Measurements from ENCODE around the gene VIM.

The VIM gene

GRCh38 chr10:17209881-17210280 lies 18.2 kb upstream of the VIM start:
- Histone ChIP-seq H3K27me3 (ENCODE audit: control insufficient read depth in 1 of 2, insufficient read depth in 2 of 2, low read length in 2 of 2) (no peaks in the 10 kb centered on the region), H3K9me3 (ENCODE audit: control insufficient read depth in 2 of 2, low read length in 2 of 2) (no peaks in the 10 kb centered on the region), H3K4me1 (ENCODE audit: control insufficient read depth, insufficient read depth, low read length) (no peaks in the 10 kb centered on the region), H3K9ac (ENCODE audit: low read length in 2 of 2) (no peak overlapping the region), H3K4me3 (ENCODE audit: low read length in 2 of 2) (no peak overlapping the region), H3K27ac (ENCODE audit: low read length) (no peak overlapping the region), H3K36me3 (ENCODE audit: control insufficient read depth in 2 of 2, insufficient read depth in 2 of 2, low read length in 2 of 2) (no peaks in the 10 kb centered on the region)

- no peaks in the 10 kb centered on the region for H3K36me3 ChIP-seq (ENCODE audit: control insufficient read depth in 2 of 2, insufficient read depth in 2 of 2, low read length in 2 of 2)
- no peak overlapping the region for H3K4me3 ChIP-seq (ENCODE audit: low read length in 2 of 2)
- no peak overlapping the region for H3K9ac ChIP-seq (ENCODE audit: low read length in 2 of 2)
- H3K27me3 ChIP-seq (ENCODE audit: control insufficient read depth in 1 of 2, insufficient read depth in 2 of 2, low read length in 2 of 2): no peaks in the 10 kb centered on the region
- no peaks in the 10 kb centered on the region for H3K4me1 ChIP-seq (ENCODE audit: control insufficient read depth, insufficient read depth, low read length)
- H3K9me3 ChIP-seq (ENCODE audit: control insufficient read depth in 2 of 2, low read length in 2 of 2): no peaks in the 10 kb centered on the region
- H3K27ac ChIP-seq (ENCODE audit: low read length): no peak overlapping the region
Observed at GRCh38 chr10:17210361-17210760, 17.7 kb upstream of the VIM start.

- H3K9ac ChIP-seq (ENCODE audit: low read length in 2 of 2): no peak overlapping the region
- H3K27me3 ChIP-seq (ENCODE audit: control insufficient read depth in 1 of 2, insufficient read depth in 2 of 2, low read length in 2 of 2): no peaks in the 10 kb centered on the region
- no peak overlapping the region for H3K4me3 ChIP-seq (ENCODE audit: low read length in 2 of 2)
- H3K27ac ChIP-seq (ENCODE audit: low read length): no peak overlapping the region
- no peaks in the 10 kb centered on the region for H3K9me3 ChIP-seq (ENCODE audit: control insufficient read depth in 2 of 2, low read length in 2 of 2)
- H3K4me1 ChIP-seq (ENCODE audit: control insufficient read depth, insufficient read depth, low read length): no peaks in the 10 kb centered on the region
- no peaks in the 10 kb centered on the region for H3K36me3 ChIP-seq (ENCODE audit: control insufficient read depth in 2 of 2, insufficient read depth in 2 of 2, low read length in 2 of 2)
Observed at GRCh38 chr10:17212802-17213221, 15.2 kb upstream of the VIM start.

GRCh38 chr10:17213646-17214349 lies 14.2 kb upstream of the VIM start:
- H3K9me3 ChIP-seq (ENCODE audit: control insufficient read depth in 2 of 2, low read length in 2 of 2): no peaks in the 10 kb centered on the region
- no peaks in the 10 kb centered on the region for H3K4me1 ChIP-seq (ENCODE audit: control insufficient read depth, insufficient read depth, low read length)
- H3K27ac ChIP-seq (ENCODE audit: low read length): no peak overlapping the region
- no peaks in the 10 kb centered on the region for H3K27me3 ChIP-seq (ENCODE audit: control insufficient read depth in 1 of 2, insufficient read depth in 2 of 2, low read length in 2 of 2)
- H3K9ac ChIP-seq (ENCODE audit: low read length in 2 of 2): no peak overlapping the region
- no peaks in the 10 kb centered on the region for H3K36me3 ChIP-seq (ENCODE audit: control insufficient read depth in 2 of 2, insufficient read depth in 2 of 2, low read length in 2 of 2)
- no peak overlapping the region for H3K4me3 ChIP-seq (ENCODE audit: low read length in 2 of 2)

GRCh38 chr10:17214526-17214925 lies 13.5 kb upstream of the VIM start:
- Histone ChIP-seq H3K27me3 (ENCODE audit: control insufficient read depth in 1 of 2, insufficient read depth in 2 of 2, low read length in 2 of 2) (no peaks in the 10 kb centered on the region), H3K36me3 (ENCODE audit: control insufficient read depth in 2 of 2, insufficient read depth in 2 of 2, low read length in 2 of 2) (no peaks in the 10 kb centered on the region), H3K4me1 (ENCODE audit: control insufficient read depth, insufficient read depth, low read length) (no peaks in the 10 kb centered on the region), H3K27ac (ENCODE audit: low read length) (no peak overlapping the region), H3K9ac (ENCODE audit: low read length in 2 of 2) (no peak overlapping the region), H3K4me3 (ENCODE audit: low read length in 2 of 2) (no peak overlapping the region), H3K9me3 (ENCODE audit: control insufficient read depth in 2 of 2, low read length in 2 of 2) (no peaks in the 10 kb centered on the region)

DNA sequence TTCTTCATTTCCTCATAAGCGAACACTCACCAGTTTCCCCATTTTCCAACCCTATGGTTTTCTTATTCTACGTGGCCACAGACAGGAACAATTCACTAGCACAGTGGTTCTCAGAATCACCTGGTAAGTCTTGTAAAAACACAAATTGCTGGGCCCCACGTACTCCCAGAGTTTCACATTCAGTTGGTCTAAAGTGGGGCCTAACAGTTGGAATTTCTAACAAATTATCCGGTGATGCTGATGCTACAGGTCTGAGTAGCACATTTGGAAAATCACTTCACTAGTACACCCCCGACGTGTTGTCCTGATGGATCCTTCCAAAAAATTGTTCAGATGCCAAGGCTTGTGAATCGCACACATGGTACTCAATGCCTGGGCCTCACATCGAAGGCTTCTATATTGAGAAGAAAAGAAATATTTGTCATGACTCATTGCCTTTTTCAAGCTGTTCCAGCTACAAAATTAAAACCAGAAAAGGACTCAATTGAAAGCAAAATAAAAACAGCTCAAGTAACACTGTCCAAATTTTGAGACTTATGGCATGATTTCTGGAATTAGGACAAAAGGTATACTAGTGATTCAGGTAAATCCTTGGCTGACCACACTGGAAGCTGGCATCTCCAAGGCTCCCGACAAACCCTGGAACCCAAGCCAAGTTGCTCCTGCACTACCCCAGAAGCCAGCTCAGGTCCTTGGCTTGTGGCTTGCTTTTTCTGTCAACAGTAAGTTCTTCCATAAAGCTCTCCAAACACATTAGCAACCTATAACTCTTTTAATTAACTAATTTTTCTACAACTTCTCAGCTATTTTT lies 12.9 kb upstream of the VIM start:
- no peak overlapping the region for H3K27ac ChIP-seq (ENCODE audit: low read length)
- no peak overlapping the region for H3K4me3 ChIP-seq (ENCODE audit: low read length in 2 of 2)
- H3K9ac ChIP-seq (ENCODE audit: low read length in 2 of 2): no peak overlapping the region
- no peaks in the 10 kb centered on the region for H3K4me1 ChIP-seq (ENCODE audit: control insufficient read depth, insufficient read depth, low read length)
- H3K27me3 ChIP-seq (ENCODE audit: control insufficient read depth in 1 of 2, insufficient read depth in 2 of 2, low read length in 2 of 2): no peaks in the 10 kb centered on the region
- no peaks in the 10 kb centered on the region for H3K36me3 ChIP-seq (ENCODE audit: control insufficient read depth in 2 of 2, insufficient read depth in 2 of 2, low read length in 2 of 2)
- H3K9me3 ChIP-seq (ENCODE audit: control insufficient read depth in 2 of 2, low read length in 2 of 2): no peaks in the 10 kb centered on the region

DNA sequence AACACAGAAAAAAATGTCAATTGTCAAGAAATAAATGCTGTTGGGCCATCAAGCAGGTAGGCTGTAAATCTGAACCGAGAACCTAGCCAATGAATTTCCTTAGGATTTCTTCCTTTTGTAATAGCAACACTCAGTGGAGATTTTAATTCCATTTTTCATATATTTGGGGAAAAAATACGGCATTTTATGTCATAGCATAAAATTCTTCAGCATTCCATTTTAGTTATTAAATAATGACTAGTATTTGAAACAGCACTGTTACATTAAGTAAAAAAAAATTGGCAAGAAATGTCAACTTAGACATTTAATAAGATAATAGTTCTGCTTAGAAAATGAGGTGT lies 12.3 kb upstream of the VIM start:
- H3K9ac ChIP-seq (ENCODE audit: low read length in 2 of 2): no peak overlapping the region
- H3K36me3 ChIP-seq (ENCODE audit: control insufficient read depth in 2 of 2, insufficient read depth in 2 of 2, low read length in 2 of 2): no peaks in the 10 kb centered on the region
- H3K4me1 ChIP-seq (ENCODE audit: control insufficient read depth, insufficient read depth, low read length): no peaks in the 10 kb centered on the region
- no peak overlapping the region for H3K27ac ChIP-seq (ENCODE audit: low read length)
- no peaks in the 10 kb centered on the region for H3K27me3 ChIP-seq (ENCODE audit: control insufficient read depth in 1 of 2, insufficient read depth in 2 of 2, low read length in 2 of 2)
- no peaks in the 10 kb centered on the region for H3K9me3 ChIP-seq (ENCODE audit: control insufficient read depth in 2 of 2, low read length in 2 of 2)
- no peak overlapping the region for H3K4me3 ChIP-seq (ENCODE audit: low read length in 2 of 2)

DNA sequence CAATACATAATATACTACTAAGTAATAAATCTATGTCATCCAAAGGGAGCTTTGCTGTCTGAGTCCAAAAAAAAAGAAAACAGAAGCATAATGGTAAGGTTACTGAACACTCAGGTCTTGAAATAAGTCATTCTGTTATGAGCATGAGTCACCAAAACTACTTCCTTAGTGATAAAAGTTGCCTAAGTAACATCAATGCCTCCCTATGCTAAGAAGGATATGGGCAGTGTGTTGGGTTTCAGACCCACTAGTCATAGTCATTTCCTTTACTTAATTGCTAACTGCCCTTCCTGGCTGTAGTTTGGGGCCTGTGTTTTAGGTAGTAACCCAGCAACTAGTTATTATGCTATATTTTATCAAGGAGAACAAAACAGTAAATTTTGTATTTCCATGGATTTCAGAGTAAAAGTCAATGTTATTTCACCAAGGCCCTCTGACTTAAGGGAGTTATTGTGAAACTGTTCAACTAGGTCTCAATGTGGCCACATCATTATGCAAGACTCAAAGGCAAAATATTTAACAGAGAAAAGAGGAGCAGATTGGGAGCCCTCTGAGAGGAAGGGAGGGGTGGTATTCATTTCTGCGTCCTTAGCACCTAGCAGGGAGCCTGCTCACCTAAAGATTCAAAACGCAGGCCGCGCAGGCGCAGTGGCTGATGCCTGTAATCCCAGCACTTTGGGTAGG lies 11.7 kb upstream of the VIM start:
- H3K4me3 ChIP-seq (ENCODE audit: low read length in 2 of 2): no peak overlapping the region
- H3K9me3 ChIP-seq (ENCODE audit: control insufficient read depth in 2 of 2, low read length in 2 of 2): no peaks in the 10 kb centered on the region
- peak overlapping the region; percentile 47 for H3K27ac ChIP-seq (ENCODE audit: low read length)
- no peaks in the 10 kb centered on the region for H3K36me3 ChIP-seq (ENCODE audit: control insufficient read depth in 2 of 2, insufficient read depth in 2 of 2, low read length in 2 of 2)
- no peaks in the 10 kb centered on the region for H3K27me3 ChIP-seq (ENCODE audit: control insufficient read depth in 1 of 2, insufficient read depth in 2 of 2, low read length in 2 of 2)
- H3K4me1 ChIP-seq (ENCODE audit: control insufficient read depth, insufficient read depth, low read length): no peaks in the 10 kb centered on the region
- no peak overlapping the region for H3K9ac ChIP-seq (ENCODE audit: low read length in 2 of 2)

- Histone ChIP-seq H3K9me3 (ENCODE audit: control insufficient read depth in 2 of 2, low read length in 2 of 2) (no peaks in the 10 kb centered on the region), H3K36me3 (ENCODE audit: control insufficient read depth in 2 of 2, insufficient read depth in 2 of 2, low read length in 2 of 2) (no peaks in the 10 kb centered on the region), H3K4me1 (ENCODE audit: control insufficient read depth, insufficient read depth, low read length) (no peaks in the 10 kb centered on the region), H3K9ac (ENCODE audit: low read length in 2 of 2) (no peak overlapping the region), H3K27ac (ENCODE audit: low read length) (peak overlapping the region; percentile 47), H3K4me3 (ENCODE audit: low read length in 2 of 2) (no peak overlapping the region), H3K27me3 (ENCODE audit: control insufficient read depth in 1 of 2, insufficient read depth in 2 of 2, low read length in 2 of 2) (no peaks in the 10 kb centered on the region)
Observed at GRCh38 chr10:17216901-17217395, 11.1 kb upstream of the VIM start.

DNA sequence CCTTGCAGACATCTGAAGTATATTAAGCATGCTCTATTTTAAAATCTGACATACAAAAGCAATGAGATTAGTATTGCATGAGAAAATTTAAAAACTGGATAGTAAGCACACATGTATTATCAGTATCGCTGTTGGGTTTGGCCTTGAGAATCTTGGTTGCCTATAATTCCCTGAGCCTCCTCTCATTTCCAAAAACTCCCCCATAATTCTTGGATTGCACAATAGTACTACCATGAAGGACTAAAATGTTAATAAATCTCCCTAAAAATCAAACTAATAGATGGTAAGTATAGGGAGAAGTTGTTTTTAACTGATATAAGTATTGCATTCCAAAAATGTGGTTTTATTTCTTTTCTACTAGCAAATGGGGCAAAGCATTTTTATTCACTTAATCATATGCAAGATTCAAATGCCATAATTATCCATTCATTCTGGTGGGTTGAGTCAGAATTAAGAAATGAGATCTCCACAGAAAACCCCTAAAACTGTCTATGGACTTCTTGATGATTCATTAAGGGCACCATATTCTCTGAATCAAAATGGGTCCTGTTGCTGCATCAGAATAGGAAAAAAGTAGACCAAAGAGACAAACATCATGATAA lies 10.3 kb upstream of the VIM start:
- no peaks in the 10 kb centered on the region for H3K27me3 ChIP-seq (ENCODE audit: control insufficient read depth in 1 of 2, insufficient read depth in 2 of 2, low read length in 2 of 2)
- no peaks in the 10 kb centered on the region for H3K36me3 ChIP-seq (ENCODE audit: control insufficient read depth in 2 of 2, insufficient read depth in 2 of 2, low read length in 2 of 2)
- no peaks in the 10 kb centered on the region for H3K4me1 ChIP-seq (ENCODE audit: control insufficient read depth, insufficient read depth, low read length)
- H3K9ac ChIP-seq (ENCODE audit: low read length in 2 of 2): no peak overlapping the region
- no peak overlapping the region for H3K4me3 ChIP-seq (ENCODE audit: low read length in 2 of 2)
- H3K27ac ChIP-seq (ENCODE audit: low read length): no peak overlapping the region
- H3K9me3 ChIP-seq (ENCODE audit: control insufficient read depth in 2 of 2, low read length in 2 of 2): no peaks in the 10 kb centered on the region
